AG09309 (cell line): ENCODE results near the gene SYNE1.

Source experiments
- DNase-seq: peaks from one replicate; pipeline ENCODE4 v3.0.0-alpha.2; 2010; ENCODE audit warnings: low read depth
- H3K4me3 ChIP-seq: 2 replicates; pipeline ENCODE4 v1.5.1; 2011; ENCODE audit warnings: mild to moderate bottlenecking, low read depth, low read length, moderate library complexity; ENCODE audit not compliant: control insufficient read depth
- CTCF ChIP-seq: IDR thresholded peaks from 2 replicates; pipeline ENCODE4 v1.5.1; 2011; ENCODE audit warnings: mild to moderate bottlenecking, low read depth, low read length, inconsistent platforms; ENCODE audit not compliant: insufficient read depth, control insufficient read depth; ENCODE audit errors: missing control alignments

The SYNE1 gene

GRCh38 chr6:152221806-152222628, 415.1 kb downstream of the SYNE1 start:
- DNase-seq, result no peak
- TF ChIP-seq CTCF, result no peak
- no peak overlapping the region for H3K4me3 ChIP-seq

GRCh38 chr6:152220786-152221185, 416.4 kb downstream of the SYNE1 start:
- no peak for TF ChIP-seq CTCF
- DNase-seq, result no peak
- no peak overlapping the region for H3K4me3 ChIP-seq

GRCh38 chr6:152218887-152219286, 418.3 kb downstream of the SYNE1 start:
- TF ChIP-seq CTCF, result no peak

GRCh38 chr6:152212437-152212836, 424.7 kb downstream of the SYNE1 start:
- DNase-seq, result no peak
- H3K4me3 ChIP-seq, result no peak overlapping the region
- no peak for TF ChIP-seq CTCF

More at GRCh38 chr6:152218887-152219286, 418.3 kb downstream of the SYNE1 start:
- no peak for DNase-seq
- H3K4me3 ChIP-seq, result no peak overlapping the region

- H3K4me3 ChIP-seq, result no peak overlapping the region
- DNase-seq, result no peak
- no peak for TF ChIP-seq CTCF
Measured at GRCh38 chr6:152209211-152209610, 428.0 kb downstream of the SYNE1 start.

- DNase-seq, result no peak
- no peak overlapping the region for H3K4me3 ChIP-seq
- no peak for TF ChIP-seq CTCF
Measured at GRCh38 chr6:152207915-152208714, 429.0 kb downstream of the SYNE1 start.
